CD4-positive, CD25-positive, alpha-beta regulatory T cell (primary cell): Measurements from ENCODE around the gene PRDX3. TPM values are rescaled to one million over a fixed set of nuclear protein-coding genes. Genes with fewer than 3 reads are reported as not detected.

Experiments
- ATAC-seq, 2 donors: fragments of 150-1000 bp; cut with Tn5 transposase; one replicate each; pipeline ENCODE4 v1.10.0; 2021; ENCODE audit warnings: low read depth in 2 of 2, moderate number of reproducible peaks in 2 of 2, moderate library complexity in 1 of 2
- DNase-seq, 3 donors: peaks; one replicate each; pipeline versions ENCODE4 v3.0.0 to v3.0.0-alpha.2; 2012 to 2022; ENCODE audit warnings: mixed read lengths in 1 of 3
- H3K27ac ChIP-seq: one replicate; pipeline ENCODE4 v1.7.0; 2013; ENCODE audit warnings: mild to moderate bottlenecking, low read length; ENCODE audit not compliant: insufficient read depth, poor library complexity, severe bottlenecking
- H3K27me3 ChIP-seq: one replicate; pipeline ENCODE4 v1.7.0; 2013; ENCODE audit warnings: low read length; ENCODE audit not compliant: control insufficient read depth, insufficient read depth
- H3K36me3 ChIP-seq: one replicate; pipeline ENCODE4 v1.7.0; 2013; ENCODE audit warnings: mild to moderate bottlenecking, low read length, moderate library complexity; ENCODE audit not compliant: control insufficient read depth, insufficient read depth
- H3K4me1 ChIP-seq: 2 replicates; pipeline ENCODE4 v1.7.0; 2013; ENCODE audit warnings: mild to moderate bottlenecking, low read length; ENCODE audit not compliant: insufficient read depth, control insufficient read depth, poor library complexity, severe bottlenecking
- H3K4me3 ChIP-seq: one replicate; pipeline ENCODE4 v1.7.0; 2013; ENCODE audit warnings: low read depth, mild to moderate bottlenecking, low read length, moderate library complexity
- H3K9me3 ChIP-seq, 2 experiments: 1 replicate in 1 of 2; 2 replicates in 1 of 2; pipeline ENCODE4 v1.7.0; 2013; ENCODE audit warnings: low read length in 2 of 2, mild to moderate bottlenecking in 1 of 2, moderate library complexity in 1 of 2; ENCODE audit not compliant: control insufficient read depth in 2 of 2
- H3K27ac Mint-ChIP-seq, 3 donors: one replicate each; pipeline ENCODE4 v1.8.0; 2020 to 2022; ENCODE audit warnings: mild to moderate bottlenecking in 3 of 3, mixed read lengths in 3 of 3, moderate library complexity in 2 of 3
- H3K27me3 Mint-ChIP-seq: one replicate; pipeline ENCODE4 v1.8.0; 2022; ENCODE audit warnings: mild to moderate bottlenecking, mixed read lengths
- H3K36me3 Mint-ChIP-seq: one replicate; pipeline ENCODE4 v1.8.0; 2020; ENCODE audit warnings: mixed read lengths
- H3K4me1 Mint-ChIP-seq, 4 donors: one replicate each; pipeline ENCODE4 v1.8.0; 2020 to 2022; ENCODE audit warnings: mixed read lengths in 4 of 4, mild to moderate bottlenecking in 1 of 4
- H3K4me3 Mint-ChIP-seq, 4 donors: one replicate each; pipeline ENCODE4 v1.8.0; 2020 to 2022; ENCODE audit warnings: mild to moderate bottlenecking in 4 of 4, mixed read lengths in 4 of 4, moderate library complexity in 3 of 4
- H3K9me3 Mint-ChIP-seq, 7 donors: one replicate each; pipeline ENCODE4 v1.8.0; 2020 to 2022; ENCODE audit warnings: mixed read lengths in 7 of 7, mild to moderate bottlenecking in 3 of 7, moderate library complexity in 2 of 7
- polyA plus RNA-seq, 4 donors: library from polyadenylated mRNA; unstranded; fragments of 300-500 nt; fragmentation: Illumina TruSeq; gene quantifications; one replicate each; pipeline ENCODE4 v1.2.3, GENCODE V29; 2021
- total RNA-seq: library from RNA; stranded (reverse); gene quantifications from one replicate; pipeline ENCODE4 v1.2.3, GENCODE V29; 2022

Gene PRDX3
- total and polyA plus RNA-seq, 5 donors from 2014 or later: 22.5 to 140 (median 126) TPM

GRCh38 chr10:119219871-119220270 lies 41.3 kb upstream of the PRDX3 start:
- Mint-ChIP-seq H3K4me3 (no peak overlapping the region), H3K9me3 (no peaks in the 10 kb centered on the region), H3K36me3 (peaks cover 4% of the 10 kb centered on the region), H3K4me1 (peaks cover 22 to 56% (median 26%) of the 10 kb centered on the region in 4 donors), H3K27me3 (no peaks in the 10 kb centered on the region), H3K27ac (no peak overlapping the region)
- Histone ChIP-seq H3K4me3 (no peak overlapping the region), H3K27me3 (no peaks in the 10 kb centered on the region), H3K9me3 (no peaks in the 10 kb centered on the region), H3K36me3 (no peaks in the 10 kb centered on the region), H3K27ac (no peak overlapping the region), H3K4me1 (no peaks in the 10 kb centered on the region)
- ATAC-seq: no peak
- no peak for DNase-seq

GRCh38 chr10:119217991-119218490 lies 39.4 kb upstream of the PRDX3 start:
- DNase-seq (no peak), ATAC-seq (no peak)
- peaks cover 14% of the 10 kb centered on the region for H3K4me1 ChIP-seq
- no peak overlapping the region for H3K27ac ChIP-seq
- Mint-ChIP-seq H3K27me3 (no peaks in the 10 kb centered on the region), H3K4me1 (peaks cover 22 to 62% (median 30%) of the 10 kb centered on the region in 4 donors), H3K4me3 (peak overlapping the region in 1 of 4 donors; percentile 38), H3K27ac (no peak overlapping the region), H3K9me3 (no peaks in the 10 kb centered on the region), H3K36me3 (peaks cover 4% of the 10 kb centered on the region)
- H3K4me3 ChIP-seq: no peak overlapping the region
- H3K27me3 ChIP-seq: no peaks in the 10 kb centered on the region
- no peaks in the 10 kb centered on the region for H3K36me3 ChIP-seq
- H3K9me3 ChIP-seq: no peaks in the 10 kb centered on the region

GRCh38 chr10:119217401-119217800 lies 38.8 kb upstream of the PRDX3 start:
- H3K4me3 Mint-ChIP-seq: no peak overlapping the region
- no peaks in the 10 kb centered on the region for H3K27me3 ChIP-seq
- H3K27ac Mint-ChIP-seq: no peak overlapping the region

DNA sequence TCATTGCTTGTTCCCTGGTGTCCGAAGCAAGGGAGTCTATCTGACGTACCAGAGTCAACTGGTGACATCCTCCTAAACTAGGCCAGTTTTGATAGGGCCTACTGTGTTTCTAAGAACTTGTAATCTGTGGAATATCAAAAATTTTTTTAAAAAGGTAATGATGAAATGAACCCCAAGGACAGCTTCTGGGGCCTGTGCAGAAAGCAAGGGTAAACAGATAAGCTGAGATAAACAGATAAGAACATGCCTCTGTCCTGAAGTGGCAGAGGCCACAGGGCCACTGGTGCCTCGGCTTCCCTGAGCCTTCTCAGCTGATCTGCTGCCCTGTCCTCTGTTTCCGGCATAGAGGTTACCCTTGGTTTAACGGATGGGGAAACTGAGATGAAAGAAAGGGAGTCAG lies 37.5 kb upstream of the PRDX3 start:
- Mint-ChIP-seq H3K36me3 (peaks cover 2% of the 10 kb centered on the region), H3K4me1 (peaks cover 21 to 69% (median 40%) of the 10 kb centered on the region in 4 donors), H3K9me3 (no peaks in the 10 kb centered on the region), H3K27me3 (no peaks in the 10 kb centered on the region), H3K27ac (no peak overlapping the region), H3K4me3 (no peak overlapping the region)
- Histone ChIP-seq H3K9me3 (no peaks in the 10 kb centered on the region), H3K36me3 (no peaks in the 10 kb centered on the region), H3K27ac (no peak overlapping the region), H3K4me1 (peaks cover 33% of the 10 kb centered on the region), H3K27me3 (no peaks in the 10 kb centered on the region), H3K4me3 (no peak overlapping the region)
- ATAC-seq: no peak
- DNase-seq: no peak

More at GRCh38 chr10:119217401-119217800, 38.8 kb upstream of the PRDX3 start:
- Mint-ChIP-seq H3K27me3 (no peaks in the 10 kb centered on the region), H3K9me3 (no peaks in the 10 kb centered on the region), H3K4me1 (peaks cover 21 to 65% (median 34%) of the 10 kb centered on the region in 4 donors), H3K36me3 (peaks cover 4% of the 10 kb centered on the region)
- peaks cover 20% of the 10 kb centered on the region for H3K4me1 ChIP-seq
- no peak overlapping the region for H3K27ac ChIP-seq
- no peaks in the 10 kb centered on the region for H3K9me3 ChIP-seq
- no peak for ATAC-seq
- no peak overlapping the region for H3K4me3 ChIP-seq
- H3K36me3 ChIP-seq: no peaks in the 10 kb centered on the region
- DNase-seq: no peak

DNA sequence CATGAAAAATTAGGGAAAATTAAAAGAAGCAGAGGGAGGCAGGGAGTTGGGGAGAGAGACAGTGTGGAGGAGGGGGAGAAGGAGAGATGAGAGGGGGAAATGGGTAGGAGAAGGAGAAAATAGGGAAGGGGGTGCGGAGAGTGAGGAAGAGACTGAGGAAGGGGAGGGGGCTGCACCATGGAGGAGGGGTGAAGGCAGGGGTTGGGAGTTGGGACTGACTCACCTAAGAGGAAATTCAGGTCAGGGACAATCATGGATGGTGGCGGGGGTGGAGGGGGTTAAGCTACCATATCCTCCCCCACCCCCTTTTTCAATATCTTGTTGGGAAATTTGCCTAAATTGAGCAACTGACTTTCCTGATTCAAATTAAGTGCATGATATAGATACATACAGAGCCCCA lies 36.8 kb upstream of the PRDX3 start:
- no peaks in the 10 kb centered on the region for H3K36me3 ChIP-seq
- no peaks in the 10 kb centered on the region for H3K9me3 ChIP-seq
- ATAC-seq (no peak), DNase-seq (no peak)
- H3K4me3 ChIP-seq: no peak overlapping the region
- H3K9me3 Mint-ChIP-seq: no peaks in the 10 kb centered on the region
- H3K27me3 ChIP-seq: no peaks in the 10 kb centered on the region
- peaks cover 39% of the 10 kb centered on the region for H3K4me1 ChIP-seq
- no peaks in the 10 kb centered on the region for H3K27me3 Mint-ChIP-seq
- peaks cover 21 to 72% (median 43%) of the 10 kb centered on the region in 4 donors for H3K4me1 Mint-ChIP-seq
- H3K4me3 Mint-ChIP-seq: no peak overlapping the region
- H3K27ac ChIP-seq: no peak overlapping the region
- no peaks in the 10 kb centered on the region for H3K36me3 Mint-ChIP-seq
- peak overlapping the region in 1 of 3 donors; percentile 60 for H3K27ac Mint-ChIP-seq

DNA sequence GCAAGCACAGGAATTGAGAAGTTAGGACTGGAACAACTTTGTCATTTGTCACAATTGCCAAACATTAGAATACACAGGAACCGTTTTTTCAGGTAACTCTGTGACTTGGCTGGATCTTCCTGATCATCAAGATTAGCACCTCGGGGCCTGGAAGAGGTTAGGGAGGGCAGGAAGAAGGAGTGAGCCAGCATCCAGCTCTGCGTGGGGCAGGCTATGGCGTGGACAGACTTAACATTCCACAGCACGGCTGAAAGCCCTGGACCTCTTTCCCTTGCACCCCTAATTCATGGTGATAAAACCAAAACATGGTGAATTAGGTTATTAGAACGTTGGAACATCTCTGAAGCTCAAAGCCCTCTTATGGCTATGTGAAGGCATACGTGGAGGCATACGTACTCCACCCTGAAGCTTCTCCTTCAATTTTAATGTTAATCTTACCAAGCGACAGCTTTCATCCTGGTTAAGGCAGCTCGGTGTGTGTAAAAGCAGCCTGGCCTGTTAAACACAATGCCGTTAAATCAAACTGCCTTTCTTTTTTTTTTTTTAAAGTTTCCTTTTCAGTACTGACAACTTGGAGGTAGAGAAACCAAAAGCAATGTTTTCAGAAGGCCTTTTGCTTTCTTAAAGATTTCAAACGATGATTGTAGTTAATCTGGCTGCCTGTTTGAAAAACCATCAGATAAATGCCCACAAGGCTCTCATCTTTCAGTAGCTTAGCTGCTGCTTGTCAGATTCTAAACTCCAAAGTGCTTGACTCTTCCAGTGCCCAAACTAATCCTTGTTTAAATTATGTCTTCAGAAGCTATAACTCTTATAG lies 33.2 kb upstream of the PRDX3 start:
- H3K36me3 ChIP-seq: no peaks in the 10 kb centered on the region
- H3K4me1 ChIP-seq: peaks cover 65% of the 10 kb centered on the region
- H3K4me3 Mint-ChIP-seq: peak overlapping the region; percentile 53 to 86 (median 82)
- H3K9me3 ChIP-seq: no peaks in the 10 kb centered on the region
- H3K27ac Mint-ChIP-seq: peak overlapping the region; percentile 92 to 99 (median 95)
- peaks cover 8% of the 10 kb centered on the region for H3K27me3 Mint-ChIP-seq
- H3K27me3 ChIP-seq: no peaks in the 10 kb centered on the region
- no peaks in the 10 kb centered on the region for H3K36me3 Mint-ChIP-seq
- H3K4me1 Mint-ChIP-seq: peaks cover 28 to 71% (median 51%) of the 10 kb centered on the region in 4 donors
- DNase-seq (peak in 2 of 3 donors; percentile 68 to 81), ATAC-seq (no peak)
- no peaks in the 10 kb centered on the region for H3K9me3 Mint-ChIP-seq
- peak overlapping the region; percentile 87 for H3K27ac ChIP-seq
- H3K4me3 ChIP-seq: peak overlapping the region; percentile 80

DNA sequence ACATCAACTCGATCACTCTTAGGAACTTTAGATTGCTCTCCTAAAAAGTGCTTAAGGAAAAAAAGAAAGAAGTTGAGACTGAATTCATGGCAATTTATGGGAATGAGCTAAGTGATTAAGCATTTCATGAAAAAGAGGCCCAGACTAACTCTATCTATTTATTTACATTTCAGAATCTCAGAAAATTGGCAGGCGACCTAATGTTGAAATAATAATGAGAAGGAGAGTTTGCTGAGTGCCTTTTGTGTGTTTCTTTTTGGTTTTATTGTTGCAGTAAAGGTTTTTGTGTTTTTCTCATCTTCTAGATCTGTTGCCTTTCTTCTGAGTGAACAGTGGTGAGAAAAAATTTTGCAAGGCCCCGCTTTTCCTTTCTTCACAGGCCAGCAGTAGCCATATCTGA lies 32.6 kb upstream of the PRDX3 start:
- peak overlapping the region; percentile 53 to 86 (median 82) for H3K4me3 Mint-ChIP-seq
- DNase-seq (no peak), ATAC-seq (no peak)
- H3K36me3 Mint-ChIP-seq: no peaks in the 10 kb centered on the region
- peaks cover 28 to 73% (median 52%) of the 10 kb centered on the region in 4 donors for H3K4me1 Mint-ChIP-seq
- Histone ChIP-seq H3K27me3 (no peaks in the 10 kb centered on the region), H3K27ac (peak overlapping the region; percentile 87), H3K4me1 (peaks cover 71% of the 10 kb centered on the region), H3K36me3 (no peaks in the 10 kb centered on the region), H3K9me3 (no peaks in the 10 kb centered on the region), H3K4me3 (peak overlapping the region; percentile 80)
- H3K9me3 Mint-ChIP-seq: no peaks in the 10 kb centered on the region
- H3K27ac Mint-ChIP-seq: peak overlapping the region; percentile 92 to 99 (median 95)
- peaks cover 8% of the 10 kb centered on the region for H3K27me3 Mint-ChIP-seq
